LNCAP (cell line): ENCODE results near the gene SMYD3.
A peak's percentile ranks its signal among the peaks of the same experiment; 100 is the strongest.

ENCODE experiments used
- CTCF ChIP-seq: fragments of 450-650 bp; IDR thresholded peaks from 2 replicates; pipeline ENCODE4 v1.5.1; 2017; ENCODE audit warnings: mild to moderate bottlenecking

The SMYD3 gene

DNA sequence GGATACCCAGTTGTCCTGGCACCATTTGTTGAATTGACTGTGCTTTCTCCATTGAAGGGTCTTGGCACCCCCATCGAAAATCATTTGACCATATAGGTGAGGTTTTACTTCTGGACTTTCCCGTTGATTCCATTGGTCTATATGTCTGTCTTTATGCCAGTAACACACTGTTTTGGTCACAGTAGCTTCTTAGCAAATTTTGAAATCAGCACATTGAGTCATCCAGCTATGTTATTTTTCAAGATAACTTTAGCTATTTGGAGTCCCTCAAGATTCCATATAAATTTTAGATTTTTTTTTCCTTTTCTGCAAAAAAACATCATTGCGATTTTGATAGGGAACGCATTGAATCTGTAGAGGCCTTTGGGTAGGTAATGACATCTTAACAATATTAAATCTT, 235.6 kb downstream of the SMYD3 start:
- TF ChIP-seq CTCF = no peak

DNA sequence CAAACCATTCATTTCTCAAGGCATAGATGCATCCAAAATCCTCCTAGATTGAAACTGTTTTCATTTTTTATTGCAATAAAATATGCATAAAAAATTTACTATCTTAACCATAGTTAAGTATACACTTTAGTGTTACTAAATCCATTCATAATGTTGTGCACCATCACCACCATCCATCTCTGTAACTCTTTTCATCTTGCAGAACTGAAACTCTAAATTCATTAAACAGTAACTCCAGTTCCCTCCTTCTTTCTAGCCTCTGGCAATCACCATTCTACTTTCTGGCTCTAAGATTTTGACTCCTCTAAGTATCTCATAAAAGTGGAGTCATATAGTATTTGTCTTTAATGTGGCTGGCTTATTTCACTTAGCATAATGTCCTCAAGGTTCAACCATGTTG, 236.8 kb downstream of the SMYD3 start:
- no peak for TF ChIP-seq CTCF

DNA sequence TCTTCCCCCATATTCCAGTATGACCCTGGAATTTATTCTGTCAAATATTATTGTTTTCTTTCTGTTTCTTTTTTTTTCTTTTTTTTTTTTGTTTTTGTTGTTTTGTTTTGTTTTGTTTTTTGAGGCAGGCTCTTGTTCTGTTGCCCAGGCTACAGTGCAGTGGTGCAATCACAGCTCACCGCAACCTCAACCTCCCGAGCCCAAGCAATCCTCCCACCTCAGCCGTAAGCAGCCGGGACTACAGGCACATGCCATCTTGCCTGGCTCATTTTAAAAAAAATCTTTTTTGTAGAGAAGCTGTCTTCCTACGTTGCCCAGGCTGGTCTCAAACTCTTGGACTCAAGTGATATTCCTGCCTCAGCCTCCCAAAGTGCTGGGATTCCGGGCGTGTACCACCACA, 237.6 kb downstream of the SMYD3 start:
- TF ChIP-seq CTCF = no peak

GRCh38 chr1:246267896-246268295, 239.2 kb downstream of the SMYD3 start:
- TF ChIP-seq CTCF = no peak

- no peak for TF ChIP-seq CTCF
Measured at GRCh38 chr1:246267426-246267825, 239.7 kb downstream of the SMYD3 start.

DNA sequence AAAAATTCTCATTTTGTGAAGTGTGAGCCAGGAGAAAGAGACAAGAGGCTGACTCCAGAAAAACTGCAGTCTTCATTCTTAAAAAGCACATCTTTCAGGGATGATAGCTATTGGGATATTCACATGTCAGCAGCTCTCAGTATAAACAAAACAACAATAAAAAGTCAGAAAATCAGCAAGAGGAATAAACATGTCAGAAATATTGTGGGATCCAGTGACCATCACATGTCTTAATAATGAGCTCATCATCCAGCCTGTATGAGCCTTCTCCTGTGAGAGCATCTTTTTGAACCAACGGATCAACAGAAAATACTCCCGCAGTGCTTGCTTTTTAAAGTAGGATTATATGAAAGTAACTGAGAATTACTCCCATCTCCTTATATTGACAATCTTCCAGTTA, 241.6 kb downstream of the SMYD3 start:
- TF ChIP-seq CTCF = no peak

DNA sequence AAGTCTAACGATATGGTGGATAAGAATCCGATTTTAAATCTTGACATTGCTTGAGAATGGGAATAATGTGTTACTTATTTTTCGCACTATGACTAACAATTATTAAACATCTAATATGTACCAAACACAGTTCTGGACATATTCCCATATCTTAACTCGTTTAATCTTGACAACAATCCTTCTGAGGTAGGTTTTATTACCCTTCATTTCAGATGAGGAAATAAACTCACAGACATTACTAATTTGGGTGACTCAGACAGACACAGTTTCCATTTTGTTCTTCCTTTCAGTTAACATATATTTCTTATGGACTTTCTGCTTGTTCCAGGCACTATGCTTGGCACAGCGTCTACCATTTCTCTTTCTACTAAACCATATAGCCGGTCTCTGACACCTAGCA, 244.8 kb downstream of the SMYD3 start:
- TF ChIP-seq CTCF = no peak

DNA sequence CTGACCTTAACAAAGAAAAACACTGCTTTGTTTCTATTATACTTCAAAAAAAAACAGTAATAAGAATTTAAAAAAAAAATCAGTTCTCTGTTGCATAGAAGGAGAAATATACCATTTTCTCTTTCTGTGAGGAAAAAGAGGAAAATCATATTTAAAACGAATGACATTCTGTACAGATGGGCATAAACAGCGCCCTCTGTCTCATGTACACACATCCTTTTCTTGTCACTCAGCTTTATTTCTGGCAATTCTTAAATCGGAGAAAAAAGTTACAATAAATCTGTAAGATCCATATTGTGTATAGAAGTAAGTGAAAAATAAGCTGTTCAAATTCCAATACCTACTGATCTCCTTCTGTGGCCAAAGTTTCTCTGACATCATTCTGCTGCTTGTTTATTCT, 245.4 kb downstream of the SMYD3 start:
- peak; percentile 76 for TF ChIP-seq CTCF
